SK-N-MC (cell line): ENCODE data around the gene HLCS.

Experiments used
- EZH2 ChIP-seq: fragments of 200-600 bp; sonication (generic); IDR thresholded peaks from one replicate; pipeline ENCODE4 v1.6.1; 2017; ENCODE audit warnings: antibody characterized with exemption
- POLR2AphosphoS5 ChIP-seq: IDR thresholded peaks from 2 replicates; pipeline ENCODE4 v1.6.1; 2012; ENCODE audit warnings: mild to moderate bottlenecking, low read depth, low read length, borderline replicate concordance

DNA sequence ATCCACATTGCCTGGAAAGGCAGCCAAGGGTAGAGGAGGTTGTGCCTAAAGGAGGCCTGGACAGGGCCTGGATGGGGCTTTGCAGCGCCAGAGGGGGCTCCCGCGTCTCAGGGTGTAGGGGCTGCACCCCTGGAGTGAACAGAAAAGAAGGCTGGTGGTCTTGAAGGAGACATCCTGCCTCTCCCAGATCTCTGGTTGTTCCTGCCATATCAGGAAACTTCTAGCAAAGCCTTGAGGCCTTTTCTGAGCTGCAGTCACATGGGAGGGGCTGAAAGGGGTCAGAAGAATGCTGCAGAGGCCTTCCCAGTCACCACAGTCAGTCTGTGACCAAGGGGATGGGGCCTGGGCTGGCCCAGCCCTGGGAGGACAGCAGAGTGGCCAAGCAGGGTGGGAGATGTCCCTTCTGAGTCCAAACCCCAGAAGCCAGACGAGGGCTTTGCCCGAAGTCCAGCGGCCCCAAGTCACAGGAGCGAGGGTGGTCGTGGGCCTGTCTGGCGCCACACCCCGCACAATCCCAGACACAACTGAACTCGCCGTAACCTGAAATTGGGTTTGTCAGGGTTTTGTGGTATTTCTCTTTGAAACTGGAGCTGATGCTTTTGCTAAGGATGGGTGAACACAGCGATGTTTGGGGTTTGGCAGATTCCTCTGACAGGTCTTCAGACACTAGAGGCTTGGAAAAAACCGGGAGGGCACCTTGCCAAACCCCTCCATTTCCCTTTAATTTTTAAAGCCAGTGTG is 237.9 kb downstream of the HLCS start:
- TF ChIP-seq EZH2 (no peak), POLR2AphosphoS5 (no peak)
